GM23248 (cell line): ENCODE data around the gene FGF2. TPM values are rescaled to one million over a fixed set of nuclear protein-coding genes. Genes with fewer than 3 reads are reported as not detected.
"Not testable (repeated sequence)": the region's sequence is repeated elsewhere in the genome, so short reads cannot be mapped to it uniquely, and the experiment has no call there.

Experiments
- DNase-seq: peaks from one replicate; pipeline ENCODE4 v3.0.0-alpha.2; 2015
- H2AFZ ChIP-seq: fragments of 200-600 bp; sonication (generic); 2 replicates; pipeline ENCODE4 v1.6.1; 2016; ENCODE audit warnings: antibody characterized with exemption
- H3F3A ChIP-seq: fragments of 200-600 bp; sonication (generic); 2 replicates; pipeline ENCODE4 v1.6.1; 2016; ENCODE audit warnings: mild to moderate bottlenecking, antibody characterized with exemption, mixed run types; ENCODE audit not compliant: insufficient read depth
- H3K27ac ChIP-seq: fragments of 200-600 bp; sonication (generic); 2 replicates; pipeline ENCODE4 v1.5.1; 2016; ENCODE audit warnings: mild to moderate bottlenecking
- H3K27me3 ChIP-seq: fragments of 200-600 bp; sonication (generic); replicated peaks from 2 replicates; pipeline ENCODE4 v1.6.1; 2016; ENCODE audit warnings: mild to moderate bottlenecking; ENCODE audit not compliant: insufficient read depth
- H3K36me3 ChIP-seq: fragments of 200-600 bp; sonication (generic); 2 replicates; pipeline ENCODE4 v1.6.1; 2016; ENCODE audit warnings: low read depth, mild to moderate bottlenecking
- H3K4me1 ChIP-seq: fragments of 200-600 bp; sonication (generic); 2 replicates; pipeline ENCODE4 v1.6.1; 2016; ENCODE audit warnings: mild to moderate bottlenecking; ENCODE audit not compliant: insufficient read depth
- H3K4me2 ChIP-seq: fragments of 200-600 bp; sonication (generic); one replicate; pipeline ENCODE4 v1.6.1; 2016; ENCODE audit warnings: mild to moderate bottlenecking; ENCODE audit not compliant: unreplicated experiment
- H3K4me3 ChIP-seq: fragments of 200-600 bp; sonication (generic); 2 replicates; pipeline ENCODE4 v1.5.1; 2016; ENCODE audit warnings: mild to moderate bottlenecking
- H3K79me2 ChIP-seq: fragments of 200-600 bp; sonication (generic); 2 replicates; pipeline ENCODE4 v1.6.1; 2016; ENCODE audit warnings: mild to moderate bottlenecking; ENCODE audit not compliant: insufficient read depth
- H3K9ac ChIP-seq: fragments of 200-600 bp; sonication (generic); 2 replicates; pipeline ENCODE4 v1.6.1; 2016; ENCODE audit warnings: mild to moderate bottlenecking
- H3K9me2 ChIP-seq: fragments of 200-600 bp; sonication (generic); 2 replicates; pipeline ENCODE4 v1.6.1; 2016; ENCODE audit warnings: mixed run types, mild to moderate bottlenecking, moderate library complexity; ENCODE audit not compliant: insufficient read depth
- H3K9me3 ChIP-seq: fragments of 200-600 bp; sonication (generic); one replicate; pipeline ENCODE4 v1.6.1; 2017; ENCODE audit warnings: low read depth
- H4K20me1 ChIP-seq: fragments of 200-600 bp; sonication (generic); 2 replicates; pipeline ENCODE4 v1.6.0; 2016; ENCODE audit not compliant: insufficient read depth
- EZH2 ChIP-seq: fragments of 200-600 bp; sonication (generic); IDR thresholded peaks from 2 replicates; pipeline ENCODE4 v1.6.1; 2018; ENCODE audit warnings: antibody characterized with exemption, mild to moderate bottlenecking; ENCODE audit not compliant: insufficient read depth, poor library complexity, severe bottlenecking
- EZH2phosphoT487 ChIP-seq: fragments of 200-600 bp; sonication (generic); IDR thresholded peaks from 2 replicates; pipeline ENCODE4 v1.6.1; 2018; ENCODE audit warnings: antibody characterized with exemption, moderate library complexity, mild to moderate bottlenecking, low read depth; ENCODE audit not compliant: insufficient read depth
- WGBS, 2 experiments: methylation state at CpG; one replicate each; pipeline ENCODE4 v1.1.6; 2015 to 2017; ENCODE audit warnings: low lambda C conversion rate in 2 of 2, low coverage in 1 of 2; ENCODE audit errors: missing lambda C conversion rate in 2 of 2; 5-methylcytosine and 5-hydroxymethylcytosine counted together
- in situ Hi-C: fragments of 300-500 bp; cut with MboI; formaldehyde crosslinking; loops from 2 replicates; pipeline ENCODE4 v1.15.0; 2020
- polyA plus RNA-seq: library from polyadenylated mRNA; unstranded; fragments of >200 nt; fragmentation: Nextera tagmentation; extraction: Ambion mirVana; gene quantifications from 2 replicates; pipeline ENCODE4 v1.2.1, GENCODE V29; 2016
- total RNA-seq: library from RNA; depleted of rRNA; stranded (reverse); fragments of >200 nt; shearing (Covaris generic); gene quantifications from 2 replicates; pipeline ENCODE4 v1.2.3, GENCODE V29; 2014

The FGF2 gene
- total and polyA plus RNA-seq, 2 experiments from 2014 or later, result 36.9 to 306 TPM

DNA sequence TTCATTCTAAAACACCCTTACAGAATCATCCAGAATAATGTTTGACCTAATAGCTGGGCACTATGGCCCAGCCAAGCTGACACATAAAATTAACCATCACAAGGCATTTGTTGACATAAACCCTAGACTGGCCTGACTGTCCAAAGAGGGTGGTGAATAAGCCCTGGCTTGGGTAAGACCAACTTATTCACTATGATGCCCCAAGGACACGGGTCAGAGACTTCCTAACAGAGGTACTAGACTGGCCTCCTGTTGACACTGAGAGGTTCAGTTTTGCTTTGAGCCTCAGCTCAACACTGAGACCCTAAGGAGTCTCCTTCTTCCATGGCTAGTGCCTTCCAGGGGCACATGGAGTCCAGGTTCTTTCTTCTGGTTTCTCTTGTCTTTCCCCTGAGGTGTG is 21.3 kb downstream of the FGF2 start:
- in situ Hi-C loops, result no loop called here
- DNase-seq, result peak; percentile 36
- Histone ChIP-seq H3K27ac (peak overlapping the region; percentile 22), H3K27me3 (no peaks in the 10 kb centered on the region), H3K79me2 (peaks cover 100% of the 10 kb centered on the region), H3K4me2 (no peak overlapping the region), H3K4me3 (no peak overlapping the region), H2AFZ (no peak overlapping the region), H3K4me1 (peaks cover 71% of the 10 kb centered on the region), H4K20me1 (peaks cover 76% of the 10 kb centered on the region), H3F3A (peaks cover 100% of the 10 kb centered on the region), H3K9ac (no peak overlapping the region), H3K9me3 (no peaks in the 10 kb centered on the region), H3K9me2 (no peaks in the 10 kb centered on the region), H3K36me3 (peaks cover 64% of the 10 kb centered on the region)
- 36 to 50% methylated on average over 1 of the region's 1 CpG for WGBS, 2 experiments
- TF ChIP-seq EZH2phosphoT487 (no peak), EZH2 (no peak)

- H3K79me2 ChIP-seq, result peaks cover 100% of the 10 kb centered on the region
- 98 to 99% methylated on average over 3 of the region's 3 CpGs for WGBS, 2 experiments
These were observed 23.2 kb downstream of the FGF2 start for GRCh38 chr4:122849789-122850188.

GRCh38 chr4:122851568-122851967 is 24.9 kb downstream of the FGF2 start:
- H3F3A ChIP-seq, result peaks cover 99% of the 10 kb centered on the region
- DNase-seq, result no peak
- H2AFZ ChIP-seq, result no peak overlapping the region
- no peaks in the 10 kb centered on the region for H3K27me3 ChIP-seq
- peaks cover 100% of the 10 kb centered on the region for H3K79me2 ChIP-seq
- peaks cover 70% of the 10 kb centered on the region for H3K4me1 ChIP-seq
- no peak overlapping the region for H3K4me3 ChIP-seq
- in situ Hi-C loops, result no loop called here
- no peak overlapping the region for H3K9ac ChIP-seq
- H3K9me3 ChIP-seq, result no peaks in the 10 kb centered on the region
- peak overlapping the region; percentile 9; the same call in 1 of the 2 replicates for H3K27ac ChIP-seq
- H3K36me3 ChIP-seq, result peaks cover 34% of the 10 kb centered on the region; the same call in 1 of the 2 replicates
- no peak overlapping the region for H3K4me2 ChIP-seq
- no peaks in the 10 kb centered on the region for H3K9me2 ChIP-seq
- TF ChIP-seq EZH2 (no peak), EZH2phosphoT487 (no peak)
- peaks cover 63% of the 10 kb centered on the region for H4K20me1 ChIP-seq

More at GRCh38 chr4:122849789-122850188, 23.2 kb downstream of the FGF2 start:
- H3K9ac ChIP-seq, H3K9me3 ChIP-seq, H3K9me2 ChIP-seq, in situ Hi-C loops, H3K4me3 ChIP-seq, H3K27me3 ChIP-seq, H3K4me2 ChIP-seq, DNase-seq, H2AFZ ChIP-seq: not testable (repeated sequence)
- peaks cover 70% of the 10 kb centered on the region for H3K4me1 ChIP-seq
- H3K27ac ChIP-seq, result peak overlapping the region; percentile 34; the same call in 1 of the 2 replicates
- peaks cover 79% of the 10 kb centered on the region for H4K20me1 ChIP-seq
- H3F3A ChIP-seq, result peaks cover 100% of the 10 kb centered on the region
- peaks cover 46% of the 10 kb centered on the region for H3K36me3 ChIP-seq

DNA sequence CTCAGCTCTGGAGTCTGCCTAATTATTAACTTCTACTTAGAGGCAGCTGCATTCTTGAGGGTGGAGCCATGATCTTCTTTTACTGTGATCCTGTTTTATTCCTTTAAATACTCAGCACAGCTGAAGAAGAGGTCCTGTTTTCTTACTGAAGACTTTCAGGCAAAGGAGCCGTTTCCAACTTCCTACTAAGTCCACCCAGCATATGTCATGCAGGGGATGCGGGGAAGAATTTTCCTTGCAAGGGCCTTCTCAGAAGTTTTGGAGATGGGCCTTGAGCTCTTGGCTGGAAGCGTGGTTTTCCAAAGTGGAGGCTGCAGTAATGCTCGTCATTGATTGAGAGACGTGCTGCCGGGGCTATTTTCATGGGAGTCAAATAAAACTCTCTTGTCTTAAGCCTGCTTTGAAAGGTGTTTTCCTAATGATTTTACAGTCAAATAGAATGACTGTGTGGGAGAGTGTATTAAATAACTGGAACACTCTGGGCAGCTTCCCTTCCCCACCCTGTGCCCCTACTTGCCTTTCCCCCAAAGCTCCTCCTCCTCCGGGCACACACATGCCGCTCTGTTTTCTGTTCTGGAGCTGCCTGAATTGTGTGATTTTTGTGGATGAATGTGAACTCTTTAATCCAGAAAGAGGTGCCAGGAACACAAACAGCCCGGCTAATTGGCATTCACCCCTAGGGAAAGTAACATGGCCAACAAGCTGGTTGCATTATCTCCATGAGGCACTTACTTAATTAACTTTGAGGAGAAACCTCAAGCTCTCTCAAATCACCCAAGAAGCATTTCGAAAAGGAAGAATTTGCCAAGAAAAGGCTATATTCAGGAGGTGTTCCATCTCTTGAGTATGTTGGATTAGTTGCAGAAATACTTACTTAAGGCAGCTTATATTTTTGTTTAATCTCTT is 28.1 kb downstream of the FGF2 start:
- WGBS, 2 experiments, result 10 to 11% methylated on average over 10 of the region's 10 CpGs
- Histone ChIP-seq H3K27me3 (no peaks in the 10 kb centered on the region), H3K4me3 (peak overlapping the region; percentile 40), H3F3A (peaks cover 99% of the 10 kb centered on the region), H3K27ac (peak overlapping the region; percentile 70), H3K9me3 (no peaks in the 10 kb centered on the region), H3K9me2 (no peaks in the 10 kb centered on the region), H4K20me1 (peaks cover 61% of the 10 kb centered on the region), H3K4me2 (peak overlapping the region; percentile 69), H3K4me1 (peaks cover 83% of the 10 kb centered on the region), H2AFZ (peak overlapping the region; percentile 4; the same call in 1 of the 2 replicates), H3K9ac (peak overlapping the region; percentile 41), H3K36me3 (peaks cover 13% of the 10 kb centered on the region; the same call in 1 of the 2 replicates), H3K79me2 (peaks cover 100% of the 10 kb centered on the region)
- DNase-seq, result peak; percentile 58
- in situ Hi-C loops, result no loop called here
- no peak for TF ChIP-seq EZH2
- TF ChIP-seq EZH2phosphoT487, result no peak
